ENCODE data around the gene SYT3.

SYT3 gene

DNA sequence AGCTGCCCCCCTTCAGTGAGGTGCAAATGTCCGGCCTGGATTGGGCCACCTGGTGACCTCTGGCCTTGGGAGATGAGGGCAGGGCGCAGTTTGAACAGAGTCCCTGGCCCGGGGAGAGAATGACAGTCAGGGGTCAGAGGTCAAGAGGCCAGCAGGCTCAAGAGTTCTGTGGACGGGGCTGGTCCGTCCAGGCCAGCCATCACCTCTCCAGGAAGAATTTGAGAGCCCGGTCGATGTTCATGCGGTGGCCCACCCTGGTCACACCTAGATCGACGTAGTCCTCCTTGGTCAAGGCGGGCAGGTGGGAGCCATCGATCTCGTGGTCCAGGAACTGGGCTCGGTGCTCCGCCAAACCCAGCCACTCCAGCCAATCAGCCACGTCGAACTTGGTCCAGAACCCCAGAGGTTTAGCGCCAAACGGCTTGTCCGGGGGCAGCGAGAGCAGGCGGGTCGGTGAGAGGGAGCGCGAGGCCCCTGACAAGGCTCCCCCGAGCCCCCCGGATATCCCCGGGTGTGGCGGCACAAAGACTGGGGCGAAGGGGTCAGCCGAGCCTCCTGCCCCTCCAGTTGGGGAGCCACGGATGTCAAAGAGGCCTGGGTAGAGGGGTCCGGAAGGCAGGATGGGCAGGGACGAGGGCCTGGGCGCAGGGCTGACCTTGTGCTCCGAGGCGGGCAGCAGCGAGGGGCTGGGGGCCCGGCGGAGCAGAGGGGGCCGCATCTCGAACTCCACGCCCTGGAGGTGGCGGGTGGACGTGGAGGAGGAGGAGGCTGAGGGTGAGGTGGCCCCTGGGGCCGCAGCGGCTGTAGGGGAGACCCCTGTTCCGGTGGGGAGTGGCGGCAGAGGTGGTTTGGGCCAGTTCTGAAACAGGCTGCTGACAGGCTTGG, 22.3 kb upstream of the SYT3 start:
- no peak for DNase-seq

DNA sequence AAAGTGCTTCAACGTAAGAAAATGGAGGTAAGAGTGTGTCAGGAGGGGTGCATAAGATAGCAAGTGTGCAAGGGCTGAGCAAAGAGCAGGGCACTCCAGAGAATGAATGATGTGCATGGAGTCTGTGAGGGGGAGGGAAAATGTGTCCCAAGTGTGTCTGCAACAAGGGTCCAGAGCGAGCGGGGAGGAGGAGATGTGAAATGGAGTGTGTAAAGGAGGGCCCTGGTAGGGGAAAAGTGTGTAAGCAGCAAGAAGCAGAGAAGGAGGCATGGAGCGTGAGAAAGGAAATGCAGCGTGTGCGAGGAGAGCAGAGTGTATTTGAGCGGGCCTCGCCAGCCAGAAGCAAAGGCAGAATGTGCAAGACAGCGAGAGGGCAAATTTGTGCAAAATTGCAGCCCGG, 21.3 kb upstream of the SYT3 start:
- DNase-seq, result no peak

DNA sequence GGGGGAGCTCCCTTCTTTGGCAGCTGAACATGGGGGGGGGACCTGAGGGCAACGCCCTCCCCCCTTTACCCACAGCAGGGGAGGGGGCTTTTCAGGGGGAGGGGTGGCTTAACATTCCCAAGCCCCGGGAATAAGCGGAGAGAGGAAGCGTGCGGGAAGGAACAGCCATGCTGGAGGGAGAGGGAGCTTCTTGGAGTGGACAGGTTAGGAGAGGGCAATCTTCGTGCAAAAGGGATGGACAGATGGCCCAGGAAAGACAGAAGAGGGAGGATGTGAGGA, 20.3 kb upstream of the SYT3 start:
- DNase-seq, result no peak

DNA sequence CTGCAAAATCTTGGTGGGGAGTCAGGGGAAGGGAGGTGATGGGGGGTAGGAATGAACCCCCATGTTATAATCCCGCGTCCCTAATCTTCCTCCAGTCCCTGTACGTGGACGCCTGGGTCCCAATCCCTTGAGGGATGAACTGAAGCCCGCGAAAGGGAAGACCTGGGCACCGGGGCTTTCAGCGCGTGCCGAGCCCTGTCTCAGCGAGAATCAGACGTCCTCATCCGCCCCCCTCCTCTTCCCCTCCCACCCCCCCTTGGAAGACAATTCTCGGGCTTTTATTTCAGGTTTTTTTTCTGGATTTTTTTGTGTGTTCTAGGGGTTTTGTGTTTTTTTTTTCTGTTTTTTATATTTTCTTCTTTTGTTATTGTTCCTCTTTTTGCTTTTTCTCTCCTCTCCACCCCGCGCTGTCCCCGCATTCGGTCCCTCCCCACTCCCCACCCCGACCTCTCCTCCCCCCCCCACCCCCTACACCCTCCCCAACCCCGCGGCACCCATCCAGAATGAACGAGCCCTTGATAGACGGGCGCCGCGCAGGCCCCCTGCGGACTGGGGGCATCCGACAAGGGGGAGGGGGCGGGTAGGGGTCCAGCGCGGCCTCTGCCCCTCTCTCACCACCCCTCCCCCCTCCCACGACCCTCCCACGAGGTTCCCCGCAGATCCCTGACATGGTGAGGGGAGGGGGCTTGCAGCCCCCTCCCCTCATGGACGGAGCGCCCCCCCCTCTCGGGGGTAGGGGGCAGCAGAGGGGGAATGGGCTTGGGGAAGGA, 19.8 kb upstream of the SYT3 start:
- no peak for DNase-seq

DNA sequence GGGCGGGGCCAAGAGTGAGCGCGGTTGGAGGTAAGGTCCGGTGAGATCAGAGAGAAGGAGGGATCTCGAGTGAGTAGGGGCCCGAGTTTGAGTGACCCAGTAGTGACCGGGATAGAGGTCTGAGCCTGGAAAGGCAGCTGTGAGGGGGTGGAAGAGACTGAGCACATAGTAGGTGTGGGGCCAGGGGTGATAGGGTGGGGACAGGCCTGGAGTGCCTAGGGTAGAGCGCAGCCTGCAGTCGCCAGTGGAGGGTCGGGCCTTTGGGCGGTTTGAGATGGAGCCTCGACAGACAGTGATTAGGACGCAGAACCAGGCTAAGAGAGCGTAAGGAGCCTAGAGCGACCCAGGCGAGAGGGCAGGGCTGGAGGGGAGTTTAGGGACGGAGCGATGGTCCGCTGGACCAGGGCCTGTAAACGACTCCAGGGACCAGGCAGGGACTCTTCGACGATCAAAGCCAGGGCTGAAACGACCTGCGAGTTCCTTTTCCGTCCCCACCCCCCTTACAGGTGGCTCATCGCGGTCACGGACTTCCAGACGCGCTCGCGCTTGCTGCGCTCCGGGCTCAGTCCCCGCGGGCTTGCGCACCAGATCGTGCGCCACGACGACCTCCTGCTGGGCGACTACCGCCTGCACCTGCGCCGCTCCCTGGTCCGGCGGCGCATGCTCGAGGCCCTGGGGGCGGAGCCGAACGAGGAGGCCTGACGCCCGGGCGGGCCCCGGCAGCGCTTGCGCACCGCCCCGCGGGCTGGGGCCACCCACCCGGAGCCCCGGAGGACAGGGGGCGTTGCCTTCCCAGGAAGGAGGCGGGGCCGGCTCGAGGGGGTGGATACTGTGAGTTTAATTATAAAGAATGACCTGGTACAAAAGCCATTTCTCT, 19.0 kb upstream of the SYT3 start:
- DNase-seq, result peak; percentile 71

DNA sequence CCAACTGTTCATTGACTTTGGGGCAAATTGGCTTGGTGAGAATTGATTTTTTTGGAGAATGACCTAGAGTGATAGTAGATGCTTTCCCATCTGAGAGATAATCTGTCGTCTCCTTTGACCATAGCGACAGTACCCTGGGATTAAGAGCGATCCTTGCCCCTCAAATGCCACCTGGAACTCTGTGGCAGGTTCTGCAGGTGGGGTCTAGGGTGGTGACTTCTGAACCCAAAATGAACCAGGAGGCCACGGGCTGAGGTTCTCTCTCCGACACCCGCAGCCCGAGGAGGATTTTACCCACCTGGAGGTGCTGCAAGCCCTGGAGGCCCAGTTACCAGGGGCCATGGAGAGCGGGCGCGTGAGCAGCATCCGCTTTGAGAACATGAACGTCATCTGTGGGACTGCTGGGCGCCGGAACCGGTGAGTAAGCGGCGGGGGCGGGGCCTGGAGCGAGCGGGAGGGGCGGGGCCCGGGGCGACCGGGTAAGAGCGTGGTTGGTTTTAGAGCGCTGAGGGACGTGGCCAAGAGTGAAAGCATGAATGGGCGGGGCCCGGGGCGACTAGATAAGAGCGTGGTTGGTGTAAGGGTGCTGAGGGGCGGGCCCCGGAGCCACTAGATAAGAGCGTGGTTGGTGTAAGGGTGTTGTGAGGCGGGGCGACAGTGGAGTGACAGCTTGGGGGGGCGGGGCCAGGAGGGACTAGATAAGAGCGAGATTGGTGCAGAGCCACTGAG, 18.2 kb upstream of the SYT3 start:
- peak; percentile 98 for DNase-seq

DNA sequence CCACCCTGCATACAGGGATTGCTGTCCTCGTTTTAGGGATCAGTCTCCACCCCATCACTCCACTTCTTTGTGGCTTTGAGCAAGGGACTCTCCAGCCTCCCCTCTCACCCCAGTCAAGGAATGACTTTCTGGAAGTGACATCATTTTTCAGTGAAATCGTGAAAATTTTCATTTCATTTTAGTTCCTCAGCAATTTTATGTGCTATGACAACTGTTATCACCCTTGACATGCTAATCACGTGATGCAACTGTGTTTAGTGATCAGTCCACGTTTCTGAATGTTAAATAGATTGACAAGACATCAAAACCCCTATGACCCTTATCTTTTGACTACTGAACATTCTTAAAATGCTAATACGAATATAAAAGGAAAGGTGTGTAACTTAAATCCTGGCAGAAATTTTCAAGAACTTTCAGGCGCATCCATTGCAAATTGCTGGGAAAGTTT, 17.6 kb upstream of the SYT3 start:
- no peak for DNase-seq

DNA sequence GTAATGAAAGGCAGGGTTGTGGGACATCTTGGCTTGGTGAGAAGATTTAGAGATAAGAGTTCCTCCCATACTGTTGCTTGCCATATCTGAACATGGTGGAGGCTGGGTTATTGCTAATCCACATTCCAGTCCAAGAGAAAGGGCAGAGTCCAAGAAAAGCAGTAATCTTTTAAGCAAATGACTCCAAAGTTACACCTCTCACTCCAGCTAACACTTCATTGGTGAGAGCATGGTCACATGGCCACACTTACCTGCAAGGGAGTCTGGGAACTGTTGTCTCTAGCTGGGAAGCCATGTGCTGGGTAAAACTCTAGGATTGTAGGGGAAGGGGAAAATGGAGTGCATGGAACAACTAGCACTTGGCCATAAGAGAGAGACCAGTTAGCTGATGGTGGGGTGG, 15.2 kb upstream of the SYT3 start:
- no peak for DNase-seq

DNA sequence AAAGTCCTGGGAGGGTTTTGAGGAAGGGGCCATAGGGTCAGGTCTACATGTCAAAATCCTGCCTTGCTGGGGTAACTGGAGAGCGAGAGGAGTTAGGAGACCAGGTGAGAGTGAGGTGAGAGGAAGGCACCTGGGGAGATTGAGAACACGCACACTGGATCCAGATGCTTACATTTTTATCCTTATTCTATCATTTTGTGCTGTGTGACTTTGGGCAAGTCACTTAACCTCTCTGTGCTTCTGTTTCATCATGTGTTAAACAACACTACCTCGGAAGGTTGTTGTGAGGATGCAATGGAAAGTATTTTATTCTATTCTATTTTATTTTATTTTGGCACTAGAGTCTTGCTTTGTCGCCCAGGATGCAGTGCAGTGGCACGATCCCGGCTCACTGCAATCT, 13.0 kb upstream of the SYT3 start:
- DNase-seq, result no peak

DNA sequence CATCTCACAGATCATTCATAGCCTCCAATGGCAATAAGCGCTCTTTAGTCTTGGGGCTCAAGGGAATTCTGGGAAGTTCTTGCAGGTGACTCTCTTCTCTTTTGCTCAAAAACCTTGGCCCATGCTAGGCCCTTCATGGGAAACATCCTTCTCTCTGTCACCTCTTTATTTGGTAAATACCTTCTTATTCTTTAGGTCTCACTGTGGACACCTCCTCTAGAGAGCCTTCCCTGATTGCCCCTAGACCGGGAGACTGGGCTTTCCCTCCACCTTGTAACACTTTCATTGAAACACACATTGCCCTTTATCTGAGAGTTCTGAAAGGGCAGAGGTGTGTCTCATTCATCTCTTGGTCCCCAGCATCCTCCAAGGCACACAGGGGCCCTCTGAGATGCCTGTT, 11.5 kb upstream of the SYT3 start:
- no peak for DNase-seq

DNA sequence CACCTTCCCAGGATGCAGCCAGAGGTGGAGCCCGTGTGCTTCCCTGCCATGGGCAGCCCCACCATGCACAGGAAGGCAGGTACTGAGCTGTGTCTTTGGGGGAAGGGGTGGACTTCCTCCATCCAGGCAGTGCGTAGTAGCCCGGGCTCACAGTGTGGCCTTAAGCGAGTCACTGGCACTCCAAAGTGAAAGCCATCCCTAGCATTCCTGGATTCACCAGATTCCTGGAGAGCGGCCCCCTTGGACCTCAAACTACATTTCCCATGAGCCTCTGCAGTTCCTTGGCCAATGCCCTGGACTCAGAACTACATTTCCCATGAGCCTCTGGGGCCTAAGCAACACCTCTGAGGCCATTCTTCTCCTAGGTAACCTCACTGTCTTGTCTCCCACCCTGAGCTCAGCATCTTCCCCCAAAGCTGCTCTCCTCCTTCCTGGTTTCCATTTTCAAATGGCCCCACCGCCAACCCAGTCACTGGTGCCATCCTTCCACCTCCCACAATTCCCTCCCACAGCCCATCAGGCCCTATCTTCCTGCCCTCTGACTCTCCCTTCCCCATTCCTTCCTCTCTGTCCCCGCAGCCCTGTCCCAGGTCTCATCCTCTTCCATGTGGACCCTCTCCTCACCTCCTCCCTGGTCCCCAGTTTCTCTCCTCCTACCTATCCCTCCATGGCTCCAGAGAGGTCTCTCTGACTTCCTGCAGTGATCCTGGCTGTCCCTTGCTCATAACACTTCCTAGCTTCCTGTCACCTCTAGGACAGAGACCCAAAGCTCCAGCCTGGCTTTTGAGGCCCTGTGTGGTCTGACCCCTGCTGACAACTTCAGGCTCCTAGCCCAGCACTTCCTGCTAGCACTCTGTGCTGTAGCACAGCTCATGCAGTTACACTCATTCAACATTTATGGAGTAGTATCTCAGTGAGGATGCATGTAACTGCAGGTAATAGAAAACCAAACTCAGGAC, 10.0 kb upstream of the SYT3 start, which contains the start of gene C19orf81:
Gene C19orf81 (plus strand): TSS at position 13 of the 959 bp plus-strand sequence. CDS start 0 bp downstream, at position 13.
- DNase-seq, result peak; percentile 29

DNA sequence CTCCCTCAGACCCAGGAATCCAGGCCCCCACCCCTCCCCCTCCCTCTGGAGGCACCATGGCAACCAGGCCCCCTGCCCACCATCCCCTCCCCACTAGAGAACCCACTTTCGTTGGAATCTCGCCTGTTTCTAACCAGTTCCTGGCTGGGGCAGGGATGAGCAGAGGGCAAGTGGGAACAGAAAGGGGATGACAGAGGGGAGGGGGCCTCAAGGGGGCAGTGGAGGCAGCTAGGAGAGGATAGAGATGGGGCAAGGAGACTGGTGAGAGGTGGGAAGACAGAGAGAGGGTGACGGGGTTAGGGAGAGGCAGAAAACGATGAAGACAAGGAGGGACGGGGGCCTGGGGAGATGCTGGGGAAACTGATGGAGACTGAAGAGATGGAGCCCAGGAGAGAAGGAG, 9.0 kb upstream of the SYT3 start:
- no peak for DNase-seq

DNA sequence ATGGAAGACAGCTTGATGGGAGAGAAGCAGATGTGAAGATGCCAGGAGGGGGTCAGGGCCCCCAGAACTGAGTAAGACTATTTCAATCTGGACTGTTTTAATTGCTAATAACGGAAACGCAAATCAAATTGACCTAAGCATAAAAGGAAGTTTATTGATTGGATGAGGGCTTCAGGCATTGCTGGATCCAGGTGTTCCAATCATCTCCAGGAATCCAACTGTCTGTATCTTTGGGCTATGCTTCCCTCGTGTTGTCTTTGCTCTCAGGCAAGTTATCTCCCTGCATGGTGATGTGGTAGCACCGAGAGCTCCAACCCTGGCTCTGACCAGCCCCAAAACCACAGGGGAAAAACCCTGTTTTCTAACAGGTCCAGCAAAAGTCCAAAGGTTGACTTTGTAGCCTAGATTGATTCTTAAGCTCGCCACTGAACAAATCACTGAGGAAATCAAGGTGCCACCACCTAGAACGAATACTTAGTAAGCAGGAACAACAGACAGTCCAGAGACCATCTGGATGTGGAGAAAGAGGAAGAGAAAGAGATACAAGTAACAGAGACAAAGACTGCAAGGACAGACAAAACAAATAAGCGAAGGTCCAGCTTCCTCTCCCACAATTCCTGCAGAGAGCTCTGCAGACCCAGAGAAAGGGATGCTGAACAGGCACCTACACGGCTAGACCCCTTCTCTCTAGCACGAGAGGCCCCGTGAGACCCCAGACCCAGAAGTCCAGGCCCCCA, 8.4 kb upstream of the SYT3 start:
- no peak for DNase-seq

DNA sequence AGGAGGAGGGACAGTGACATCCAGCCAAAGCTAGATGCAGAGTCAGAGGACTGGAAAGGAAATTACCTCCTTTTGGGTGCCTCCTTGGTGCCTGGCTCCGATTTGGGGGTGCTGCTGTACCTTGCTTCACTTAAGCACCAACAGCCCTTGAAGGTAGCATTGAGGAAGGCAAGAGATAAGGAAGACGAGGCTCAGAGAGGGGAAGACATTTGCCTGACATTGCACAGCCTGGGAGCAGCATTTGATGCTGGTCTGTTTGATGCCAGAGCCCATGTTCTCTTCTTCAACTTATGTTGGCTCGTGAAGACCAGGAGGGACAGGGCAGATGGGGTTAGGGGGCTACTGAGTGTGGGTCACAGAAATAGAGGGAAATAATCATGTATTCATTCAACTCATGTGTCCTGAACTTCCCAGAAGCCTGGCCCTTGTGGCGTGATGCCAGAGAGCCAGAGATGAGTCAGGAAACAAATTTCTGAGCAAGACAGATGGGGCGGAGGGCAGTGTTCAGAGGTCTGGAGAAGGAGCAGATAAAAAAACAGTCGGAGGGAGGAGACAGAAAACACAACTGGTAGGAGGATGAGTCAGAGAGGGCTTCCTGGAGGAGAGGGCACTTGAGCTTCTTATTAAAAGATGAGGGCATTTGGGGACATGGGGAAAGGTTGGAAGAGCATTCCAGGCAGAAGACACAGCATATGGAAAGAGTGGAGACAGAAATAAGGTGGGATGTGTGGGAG, 6.6 kb upstream of the SYT3 start:
- DNase-seq, result peak; percentile 81

DNA sequence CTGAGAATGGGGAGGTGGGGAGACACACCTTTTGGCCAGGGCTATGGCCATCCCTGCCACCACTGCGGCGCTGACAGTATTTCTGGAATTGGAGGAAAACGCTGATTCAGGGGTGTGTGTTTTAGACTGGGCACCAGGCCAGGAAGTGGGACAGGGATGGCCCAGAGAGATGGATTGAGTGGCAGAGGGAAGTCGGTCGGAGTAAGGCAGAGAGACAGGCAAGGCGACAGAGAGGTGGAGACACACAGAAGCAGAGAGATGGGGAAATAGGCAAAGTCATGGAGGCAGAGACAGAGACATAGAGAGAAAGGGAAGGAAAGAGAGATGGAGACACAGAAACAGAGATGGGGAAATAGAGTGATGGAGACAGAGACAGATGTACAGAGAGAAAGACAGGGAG, 5.4 kb upstream of the SYT3 start:
- DNase-seq, result no peak

DNA sequence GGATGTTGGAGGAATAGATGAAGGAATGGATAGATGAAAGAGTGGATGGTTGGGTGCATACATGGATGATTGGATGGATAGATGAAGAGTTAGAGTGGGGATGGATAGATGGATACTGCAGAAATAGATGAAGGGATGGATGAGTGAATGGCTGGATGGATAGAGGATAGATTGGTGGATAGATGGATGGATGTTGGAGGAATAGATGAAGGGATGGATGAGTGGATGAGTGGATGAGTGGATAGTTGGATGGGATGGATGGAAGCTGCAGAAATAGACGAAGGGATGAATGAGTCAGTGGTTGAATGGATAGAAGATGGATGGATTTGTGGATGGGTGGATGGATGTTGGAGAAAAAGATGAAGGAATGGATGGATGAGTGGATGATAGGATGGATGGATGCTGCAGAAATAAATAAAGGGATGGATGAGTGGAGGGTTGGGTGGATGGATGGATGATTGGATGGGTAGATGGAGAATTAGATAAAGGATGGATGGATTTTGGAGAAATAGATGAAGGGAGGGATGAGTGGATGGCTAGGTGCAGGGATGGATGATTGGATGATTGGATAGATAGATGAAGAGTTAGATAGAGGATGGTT, 4.7 kb upstream of the SYT3 start:
- no peak for DNase-seq

DNA sequence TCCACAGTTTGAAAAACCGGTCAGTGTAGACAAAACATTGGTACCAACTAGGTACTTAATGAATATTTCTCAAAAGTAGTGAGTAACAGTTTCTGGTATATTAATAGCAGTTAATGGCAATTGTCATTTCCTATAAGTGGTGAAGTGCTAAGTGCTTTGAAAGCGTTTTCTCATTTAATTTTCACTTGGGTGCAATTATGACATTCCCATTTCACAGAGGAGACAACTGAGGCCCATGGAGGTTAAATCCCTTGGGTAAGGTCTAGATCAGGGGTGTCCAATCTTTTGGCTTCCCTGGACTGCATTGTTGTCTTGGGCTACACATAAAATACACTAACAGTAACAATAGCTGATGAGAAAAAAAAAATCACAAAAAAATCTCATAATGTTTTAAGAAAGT, 687 bp upstream of the SYT3 start:
- no peak for DNase-seq

DNA sequence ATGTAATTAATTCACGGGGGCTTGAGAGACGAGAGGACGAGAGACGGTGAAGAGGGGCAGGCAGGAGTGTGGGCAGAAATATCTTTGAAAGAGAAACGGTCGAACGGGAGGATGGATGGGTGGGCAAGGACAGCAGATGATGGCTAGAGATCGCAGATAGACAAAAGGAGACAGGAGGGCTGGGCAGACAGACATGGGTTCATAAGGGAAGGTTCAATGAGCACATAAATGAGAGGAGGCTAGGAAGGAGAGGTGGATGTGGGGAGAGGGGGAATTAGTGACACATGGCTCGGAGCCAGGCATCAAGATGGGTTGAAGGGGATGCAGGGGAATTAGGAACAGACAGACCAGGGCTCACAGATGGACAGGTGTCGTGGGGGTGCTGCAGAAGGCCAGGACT, 1.1 kb downstream of the SYT3 start:
- DNase-seq, result no peak

DNA sequence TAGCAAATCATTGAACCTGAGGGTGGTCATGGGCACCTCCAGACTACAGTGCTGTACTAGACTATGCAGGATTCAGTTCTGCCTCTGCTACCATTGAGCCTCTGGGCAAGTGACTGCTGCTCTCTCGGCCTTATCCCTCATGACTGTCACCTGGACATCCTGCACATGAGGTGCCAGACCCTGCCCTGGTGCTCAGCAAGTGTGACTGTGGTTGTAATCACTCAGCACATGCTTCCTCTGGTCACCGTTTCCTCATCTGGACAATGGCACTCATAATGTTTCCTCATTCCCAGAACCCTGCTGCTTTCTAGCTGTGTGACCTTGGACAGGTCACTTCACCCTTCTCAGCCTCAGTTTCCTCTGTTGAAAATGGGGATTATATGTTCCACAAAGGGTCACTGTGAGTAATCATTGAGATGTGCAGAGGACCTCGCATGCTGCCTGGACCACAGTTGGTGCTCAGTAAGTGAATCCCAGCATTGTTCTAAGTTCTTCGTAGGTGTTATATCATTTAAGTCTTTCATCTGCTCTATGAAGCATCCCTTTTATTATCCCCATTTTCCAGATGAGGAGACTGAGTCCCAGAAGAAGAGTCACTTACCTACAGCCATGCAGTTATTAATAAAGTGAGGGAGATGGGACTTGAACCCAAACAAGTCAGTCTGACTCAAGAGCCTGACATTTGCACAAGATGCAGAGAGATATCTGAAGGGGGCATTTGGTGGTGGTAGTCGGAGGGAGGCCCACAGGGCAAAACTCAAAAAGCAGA, 3.2 kb downstream of the SYT3 start:
- DNase-seq, result no peak

Data from NCI-H226 (cell line).